Measurements from ENCODE around the gene PICALM.

GRCh38 chr11:85951428-85952107 lies 117.3 kb downstream of the PICALM start:
- TF ChIP-seq OSR1 (CRISPR knock-in tag; IDR thresholded peaks at IDR 0.05) = no peak
- TF ChIP-seq PATZ1 (CRISPR knock-in tag; IDR thresholded peaks at IDR 0.05; ENCODE audit: borderline replicate concordance) = no peak
- TF ChIP-seq TCF4 (CRISPR knock-in tag; IDR thresholded peaks at IDR 0.05; ENCODE audit: borderline replicate concordance) = no peak
- TF ChIP-seq TSHZ2 (CRISPR knock-in tag; IDR thresholded peaks at IDR 0.05) = no peak
- no peak for TF ChIP-seq RARB (CRISPR knock-in tag; IDR thresholded peaks at IDR 0.05)

All from SK-N-SH treated with all-trans-retinoic acid at 6 μM for 48 hours (cell line).